Astrocyte (in vitro differentiated cells and primary cell): ENCODE measurements around the gene MPRIP.

Experiments used
- EZH2 ChIP-seq: IDR thresholded peaks from 2 replicates; pipeline ENCODE4 v1.6.1; 2012; ENCODE audit warnings: mild to moderate bottlenecking, low read length, inconsistent platforms; ENCODE audit not compliant: insufficient read depth
- TF ChIP-seq, protein P1 (sequence below): IDR thresholded peaks from 2 replicates; pipeline ENCODE4 v1.5.1; 2011; ENCODE audit warnings: low read depth, mild to moderate bottlenecking, inconsistent platforms, low read length, moderate library complexity; ENCODE audit not compliant: insufficient read depth

DNA sequence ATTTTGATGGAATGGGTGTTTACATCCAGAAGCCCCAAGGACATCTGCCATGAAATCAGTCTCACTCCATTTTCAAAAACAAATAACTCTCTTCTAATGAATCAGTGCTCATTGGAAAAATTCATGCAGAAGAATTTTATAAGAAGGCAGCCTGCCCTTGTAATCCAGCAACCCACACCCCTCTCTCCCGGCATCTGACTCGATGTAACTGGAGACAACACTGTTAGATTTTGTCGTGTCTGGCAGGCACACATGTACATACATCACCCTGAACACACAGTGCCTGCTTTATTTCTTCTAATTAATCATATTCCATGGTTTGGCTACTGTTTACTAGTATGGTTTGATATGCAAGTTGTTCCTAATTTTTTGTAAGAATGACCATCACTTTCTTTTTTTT lies 175.7 kb downstream of the MPRIP start:
- TF ChIP-seq EZH2: no peak
- TF ChIP-seq, protein P1, sequence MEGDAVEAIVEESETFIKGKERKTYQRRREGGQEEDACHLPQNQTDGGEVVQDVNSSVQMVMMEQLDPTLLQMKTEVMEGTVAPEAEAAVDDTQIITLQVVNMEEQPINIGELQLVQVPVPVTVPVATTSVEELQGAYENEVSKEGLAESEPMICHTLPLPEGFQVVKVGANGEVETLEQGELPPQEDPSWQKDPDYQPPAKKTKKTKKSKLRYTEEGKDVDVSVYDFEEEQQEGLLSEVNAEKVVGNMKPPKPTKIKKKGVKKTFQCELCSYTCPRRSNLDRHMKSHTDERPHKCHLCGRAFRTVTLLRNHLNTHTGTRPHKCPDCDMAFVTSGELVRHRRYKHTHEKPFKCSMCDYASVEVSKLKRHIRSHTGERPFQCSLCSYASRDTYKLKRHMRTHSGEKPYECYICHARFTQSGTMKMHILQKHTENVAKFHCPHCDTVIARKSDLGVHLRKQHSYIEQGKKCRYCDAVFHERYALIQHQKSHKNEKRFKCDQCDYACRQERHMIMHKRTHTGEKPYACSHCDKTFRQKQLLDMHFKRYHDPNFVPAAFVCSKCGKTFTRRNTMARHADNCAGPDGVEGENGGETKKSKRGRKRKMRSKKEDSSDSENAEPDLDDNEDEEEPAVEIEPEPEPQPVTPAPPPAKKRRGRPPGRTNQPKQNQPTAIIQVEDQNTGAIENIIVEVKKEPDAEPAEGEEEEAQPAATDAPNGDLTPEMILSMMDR: no peak
